Skin of body (tissue), 2 donors: Measurements from ENCODE around the gene CGREF1. TPM values are rescaled to one million over a fixed set of nuclear protein-coding genes. Genes with fewer than 3 reads are reported as not detected.
"Not testable (repeated sequence)": the region's sequence is repeated elsewhere in the genome, so short reads cannot be mapped to it uniquely, and the experiment has no call there.

Experiments
- DNase-seq: peaks from one replicate; lab custom pipeline; 2025; lab: John Stamatoyannopoulos, UW
- total RNA-seq: library from RNA; depleted of rRNA; stranded (reverse); fragments of >200 nt; gene quantifications from one replicate; pipeline ENCODE4 v1.2.3, GENCODE V29; 2014

Gene CGREF1
- total RNA-seq, 1 donor from 2014 or later = 6.7 TPM

DNA sequence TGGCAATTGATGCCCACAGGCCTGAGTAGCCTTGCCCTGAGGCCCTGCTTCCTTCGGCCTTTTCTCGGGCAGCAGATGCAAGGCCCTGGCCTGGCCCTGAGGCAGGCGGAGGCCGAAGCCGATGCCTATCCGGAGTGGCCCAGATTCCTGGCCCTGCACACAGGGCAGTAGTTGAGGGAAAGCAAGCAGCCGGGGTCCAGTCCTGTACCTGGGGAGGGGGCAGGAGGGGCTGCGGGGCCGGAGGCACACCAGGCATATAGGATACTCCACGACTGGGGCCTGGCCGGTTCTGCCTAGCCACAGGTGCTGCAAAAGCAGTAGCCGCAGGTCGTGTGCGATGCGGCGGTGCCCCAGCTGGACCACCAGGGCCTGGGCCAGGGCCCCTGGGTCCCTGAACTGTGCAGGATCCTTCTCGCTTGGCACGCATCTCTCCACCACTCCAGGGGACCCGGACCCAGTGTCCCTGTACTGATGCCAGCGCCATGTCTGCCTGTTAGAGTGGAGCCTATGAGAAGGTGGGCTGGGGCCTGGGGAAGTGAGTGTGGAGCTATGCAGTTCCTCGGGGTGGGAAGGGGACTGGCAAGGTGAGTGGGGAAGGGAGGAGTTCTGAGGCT, 18.5 kb upstream of the CGREF1 start:
- no peak for DNase-seq

DNA sequence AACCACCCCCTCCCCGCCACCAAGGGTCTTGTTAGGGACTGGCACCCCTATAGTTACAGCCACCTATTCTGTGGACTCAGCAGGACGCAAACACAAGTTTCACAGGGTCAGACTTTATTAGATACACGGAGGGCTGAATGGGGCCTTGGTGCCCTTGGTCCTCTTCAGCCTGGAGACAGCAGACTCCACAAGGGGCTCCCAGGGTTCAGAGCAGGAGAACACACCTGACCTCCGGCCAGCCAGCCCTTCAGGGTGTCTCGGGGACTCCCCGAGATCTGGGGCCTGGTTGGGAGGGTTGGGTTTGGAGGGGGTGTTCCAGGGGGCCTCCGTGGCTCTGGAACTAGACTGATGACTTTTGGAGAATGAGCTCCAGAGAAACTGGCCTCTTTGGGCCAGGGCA, 17.8 kb upstream of the CGREF1 start:
- no peak for DNase-seq

DNA sequence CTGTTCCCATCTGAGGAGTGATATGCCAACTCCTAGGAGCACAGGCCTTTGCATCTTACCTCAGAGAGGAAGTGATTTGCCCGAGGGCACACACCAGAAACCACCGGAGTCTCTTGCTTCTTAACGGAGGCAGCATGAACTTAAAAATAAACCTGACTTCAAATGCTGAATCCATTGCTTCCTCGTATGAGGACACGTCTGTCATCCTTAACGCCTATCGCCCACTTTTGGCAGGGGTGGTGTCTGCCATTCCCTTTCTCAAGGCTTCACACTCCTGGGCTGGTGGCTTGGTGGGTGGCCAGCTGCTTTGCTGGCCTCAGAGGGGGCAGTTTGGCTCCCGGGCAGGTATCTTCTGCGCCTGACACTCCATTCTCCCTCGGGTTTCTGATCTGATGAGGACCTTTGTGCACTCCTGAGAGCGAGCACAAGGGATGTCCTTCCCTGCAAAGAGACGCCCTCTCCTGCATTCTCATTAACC, 16.6 kb upstream of the CGREF1 start:
- DNase-seq = no peak

DNA sequence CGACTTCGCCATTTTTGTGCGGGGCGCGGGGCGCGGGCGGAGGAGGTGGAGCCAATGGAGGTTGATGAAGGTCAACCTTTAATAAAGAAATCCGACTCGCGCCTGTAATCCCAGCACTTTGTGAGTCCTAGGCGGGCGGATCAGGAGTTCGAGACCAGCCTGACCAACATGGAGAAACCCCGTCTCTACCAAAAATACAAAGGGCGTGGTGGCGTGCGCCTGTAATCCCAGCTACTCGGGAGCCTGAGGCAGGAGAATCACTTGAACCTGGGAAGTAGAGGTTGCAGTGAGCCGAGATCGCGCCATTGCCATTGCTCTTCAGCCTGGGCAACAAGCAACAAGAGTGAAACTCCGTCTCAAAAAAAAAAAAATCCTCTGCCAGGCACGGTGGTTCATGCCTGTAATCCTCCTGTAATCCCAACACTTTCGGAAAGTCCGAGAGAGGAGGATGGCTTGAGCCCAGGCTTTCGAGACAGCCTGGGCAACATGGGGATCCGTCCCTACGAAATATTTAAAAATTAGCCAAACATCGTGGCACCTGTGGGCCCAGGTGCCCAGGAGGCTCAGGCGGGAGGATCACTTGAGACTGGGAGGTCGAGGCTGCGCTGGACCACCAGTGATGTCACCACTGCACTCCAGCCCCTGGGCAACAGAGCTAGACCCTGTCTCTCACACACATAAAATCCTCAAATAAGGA, 16.0 kb upstream of the CGREF1 start:
- no peak for DNase-seq

DNA sequence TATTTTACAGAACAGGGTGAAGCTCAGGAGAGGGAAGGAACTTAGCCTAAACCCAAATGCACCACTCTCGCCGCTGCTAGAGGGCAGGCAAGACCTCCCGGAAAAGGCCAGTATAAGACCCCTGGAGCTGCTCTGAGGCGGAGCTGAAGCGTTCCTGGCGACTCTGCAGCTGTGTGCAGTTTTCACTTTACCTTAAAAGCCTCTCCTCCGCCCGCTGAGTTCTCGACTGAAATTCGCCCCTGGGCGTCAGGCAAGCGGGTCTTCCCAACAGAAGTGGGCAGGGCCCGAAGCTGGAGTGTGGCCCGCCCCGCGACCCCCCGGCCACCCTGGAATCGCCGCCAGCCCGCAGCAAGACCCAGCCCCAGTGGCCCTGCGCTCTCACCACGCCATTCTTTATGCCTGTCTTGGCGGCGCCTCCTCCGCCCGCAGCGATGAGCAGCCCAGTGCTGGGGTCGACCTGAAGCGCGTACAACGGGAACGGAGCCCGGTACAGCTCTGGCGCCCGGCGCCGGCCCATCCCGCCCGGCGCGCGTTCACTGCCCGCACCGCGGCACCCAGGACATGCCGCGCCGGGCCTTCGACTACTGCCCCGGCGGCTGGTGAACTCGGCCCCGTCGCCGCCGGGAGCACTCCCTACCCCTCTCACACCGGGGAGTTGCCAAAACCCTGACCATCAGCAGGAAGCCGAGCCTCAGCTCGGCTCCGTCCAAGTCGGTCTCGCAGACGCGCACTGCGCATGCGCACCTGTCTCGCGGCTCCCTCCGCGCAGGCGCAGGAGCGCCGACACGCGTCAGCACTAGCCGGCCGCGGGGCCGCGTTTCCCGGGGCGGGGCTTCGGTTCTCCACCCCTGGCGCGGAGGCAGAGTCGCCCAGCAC, 15.2 kb upstream of the CGREF1 start, which contains the start of gene PREB:
Gene PREB (minus strand): TSS at position 732 of the 876 bp plus-strand sequence. CDS start 215 bp downstream, at position 517.
- DNase-seq = peak; percentile 88

DNA sequence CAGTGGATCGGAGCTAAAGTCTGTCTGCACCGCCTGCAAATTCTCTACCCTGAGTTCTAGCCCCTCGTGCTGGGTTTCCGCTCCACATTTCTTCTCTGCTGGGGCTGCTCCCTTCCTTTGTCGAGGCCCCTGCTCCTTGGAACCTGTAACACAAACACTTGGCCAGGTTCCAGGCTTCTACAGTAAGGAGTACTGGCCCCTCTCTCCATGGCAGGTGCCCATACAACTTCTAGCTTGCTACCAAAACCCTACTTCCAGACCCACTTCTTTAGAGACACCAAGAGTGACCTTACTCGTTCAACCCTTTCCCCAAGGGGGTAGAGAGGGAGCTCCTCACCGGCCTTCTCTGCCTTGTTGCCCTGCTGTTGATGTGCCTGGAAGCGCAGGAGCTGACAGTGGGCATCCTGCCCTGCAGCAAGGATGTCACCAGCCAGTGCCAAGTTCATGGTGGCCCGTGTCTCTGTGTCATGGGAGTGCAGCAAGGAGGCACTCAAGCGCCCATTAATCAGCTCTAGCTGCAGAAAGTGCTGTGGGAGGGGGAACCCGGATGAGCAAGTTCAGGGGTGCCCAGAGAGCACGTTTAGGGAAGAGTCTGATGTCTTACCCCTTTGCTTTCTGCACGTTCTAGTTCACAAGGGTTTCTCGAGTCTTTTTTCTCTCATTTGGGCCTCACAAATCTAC, 14.4 kb upstream of the CGREF1 start:
- DNase-seq = no peak

DNA sequence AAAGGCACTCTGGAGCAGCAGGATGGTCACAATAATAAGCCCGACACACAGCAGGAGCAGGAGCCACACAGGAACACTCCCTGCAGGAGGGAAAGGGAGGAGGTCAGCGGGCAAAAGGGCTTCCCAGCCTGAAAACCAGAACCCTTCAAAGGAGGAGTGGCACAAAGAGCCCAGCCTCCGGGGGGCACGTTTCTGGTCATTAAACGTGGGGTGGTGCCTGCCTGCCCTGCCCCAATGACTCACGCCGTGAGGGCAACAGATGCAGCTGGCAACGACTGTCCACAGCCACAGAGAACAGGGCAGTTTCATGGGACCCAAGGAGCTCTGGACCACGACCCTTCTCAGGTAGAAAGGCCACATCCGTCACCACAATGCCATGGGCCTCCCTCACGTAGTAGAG, 12.5 kb upstream of the CGREF1 start:
- no peak for DNase-seq

DNA sequence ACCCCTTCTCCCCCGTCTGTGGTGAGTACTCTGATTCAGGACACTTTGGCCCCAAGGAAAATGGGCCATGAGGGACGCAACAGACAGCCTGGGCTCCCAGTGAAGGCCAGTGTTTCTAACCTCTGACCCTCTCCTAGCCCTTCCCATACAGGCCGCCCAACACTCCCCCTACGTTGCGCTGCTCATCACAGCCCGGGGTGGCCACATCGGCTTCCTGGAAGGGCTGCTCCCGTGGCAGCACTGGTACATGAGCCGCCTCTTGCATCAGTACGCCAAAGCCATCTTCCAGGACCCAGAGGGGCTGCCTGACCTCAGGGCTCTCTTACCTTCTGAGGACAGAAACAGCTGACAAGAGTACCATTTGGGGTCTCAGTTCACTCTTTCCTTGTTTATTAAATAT, 11.5 kb upstream of the CGREF1 start:
- no peak for DNase-seq

DNA sequence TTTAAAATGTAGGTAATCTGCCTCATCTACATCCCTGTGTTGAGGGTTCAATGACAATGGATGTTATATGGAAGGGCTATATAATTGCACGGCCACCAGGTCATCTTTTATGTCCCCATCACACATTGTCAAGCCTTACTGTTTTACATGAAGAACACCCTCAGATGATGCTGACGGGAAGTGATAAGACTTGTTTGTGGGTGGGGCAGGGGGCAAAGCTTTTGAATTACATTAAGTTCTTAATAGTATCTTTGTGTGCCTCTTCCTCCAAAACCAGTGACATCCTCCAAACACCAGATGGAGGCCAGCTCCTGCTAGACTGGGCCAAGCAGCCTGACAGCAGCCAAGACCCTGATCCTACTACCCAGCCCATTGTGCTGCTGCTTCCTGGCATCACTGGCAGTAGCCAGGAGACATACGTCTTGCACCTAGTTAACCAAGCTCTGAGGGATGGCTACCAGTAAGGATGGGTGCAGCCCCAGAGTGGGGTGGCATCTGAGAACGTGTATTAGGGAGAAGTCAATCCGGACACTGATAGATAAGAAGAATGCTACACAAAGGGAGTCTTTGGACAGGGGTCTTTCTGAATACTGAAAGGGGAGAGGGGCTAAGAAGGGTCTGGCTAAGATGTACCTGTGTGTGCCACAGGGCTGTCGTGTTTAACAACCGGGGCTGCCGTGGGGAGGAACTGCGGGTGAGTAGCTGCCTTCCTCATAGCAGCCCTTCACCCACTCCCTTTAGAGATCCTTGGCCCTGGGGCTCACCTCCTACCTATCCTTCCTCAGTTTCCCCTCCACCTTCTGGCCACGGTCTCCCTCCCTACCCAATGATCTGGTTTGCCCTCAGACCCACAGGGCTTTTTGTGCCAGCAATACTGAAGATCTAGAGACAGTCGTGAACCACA, 10.0 kb upstream of the CGREF1 start:
- no peak for DNase-seq

DNA sequence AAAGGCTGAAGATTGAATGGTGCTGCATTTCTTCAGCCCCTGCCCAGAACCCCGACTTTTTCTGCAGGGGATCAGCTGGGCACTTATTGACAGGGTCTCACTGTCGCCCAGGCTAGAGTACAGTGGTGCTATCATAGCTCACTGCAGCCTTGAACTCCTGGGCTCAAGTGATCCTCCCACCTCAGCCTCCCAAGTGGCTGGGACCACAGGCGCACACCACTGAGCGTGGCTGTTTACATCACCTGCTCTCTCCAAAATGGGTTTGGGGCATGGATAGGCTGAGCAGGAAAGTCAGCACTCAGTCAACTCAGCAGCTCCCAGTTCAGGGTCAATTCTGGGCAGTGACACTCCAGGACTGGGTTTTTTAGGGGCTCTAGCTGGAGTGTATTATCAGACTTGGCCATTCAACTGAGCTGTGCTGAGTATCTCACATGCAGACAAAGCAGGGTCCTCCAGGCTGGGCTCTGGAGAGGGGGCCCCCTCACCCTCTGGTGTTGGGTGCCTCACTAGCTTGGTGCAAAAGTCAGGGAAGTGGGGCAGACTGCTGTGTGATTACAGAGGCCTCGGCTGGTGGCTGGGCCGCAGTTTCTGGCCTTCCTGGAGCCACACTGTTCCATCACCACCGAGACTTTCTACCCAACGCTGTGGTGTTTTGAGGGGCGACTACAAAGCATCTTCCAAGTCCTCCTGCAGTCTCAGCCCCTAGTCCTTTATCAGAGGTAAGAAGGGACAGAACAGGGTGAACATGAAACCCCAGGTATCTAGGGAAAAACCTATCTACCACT, 9.1 kb upstream of the CGREF1 start:
- DNase-seq = no peak

DNA sequence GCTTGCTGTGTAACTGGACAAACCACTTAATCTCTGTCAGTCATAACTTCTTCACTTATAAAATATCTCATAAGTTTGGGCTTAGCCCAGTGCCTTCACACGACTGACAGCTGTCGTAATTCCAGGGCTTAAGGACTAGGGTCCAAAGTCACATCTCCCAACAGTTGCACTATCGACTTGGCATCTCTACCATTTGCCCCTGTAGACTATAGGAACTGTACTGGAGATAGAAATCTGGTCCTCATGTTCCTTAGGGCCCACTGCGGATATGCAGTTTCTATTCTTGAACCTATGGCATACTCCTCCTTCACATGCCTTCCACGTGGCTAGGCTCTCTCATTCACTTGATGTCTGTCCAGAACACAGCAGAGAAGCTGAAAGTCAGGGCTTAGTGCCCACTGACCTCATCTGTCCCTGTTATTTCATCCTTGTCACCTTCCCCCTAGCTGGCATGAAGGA, 7.4 kb upstream of the CGREF1 start:
- no peak for DNase-seq

DNA sequence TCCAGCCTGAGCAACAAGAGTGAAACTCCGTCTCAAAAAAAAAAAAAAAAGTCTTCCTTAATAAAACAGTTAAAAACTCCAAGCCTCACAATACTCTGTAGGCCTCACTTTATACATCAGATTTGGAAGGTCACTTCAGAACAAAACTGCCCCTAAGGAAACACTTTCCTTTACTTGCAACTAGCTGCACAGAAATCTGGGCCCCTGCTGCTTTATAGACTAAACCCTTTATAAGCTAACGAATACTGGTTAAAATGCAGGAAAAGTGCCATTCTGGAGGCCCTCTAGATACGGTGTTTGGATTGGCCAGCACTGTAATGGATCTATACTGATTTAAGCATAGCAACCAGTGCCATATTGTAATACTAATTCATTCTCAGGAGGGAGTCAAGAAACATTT, 6.2 kb upstream of the CGREF1 start:
- no peak for DNase-seq

DNA sequence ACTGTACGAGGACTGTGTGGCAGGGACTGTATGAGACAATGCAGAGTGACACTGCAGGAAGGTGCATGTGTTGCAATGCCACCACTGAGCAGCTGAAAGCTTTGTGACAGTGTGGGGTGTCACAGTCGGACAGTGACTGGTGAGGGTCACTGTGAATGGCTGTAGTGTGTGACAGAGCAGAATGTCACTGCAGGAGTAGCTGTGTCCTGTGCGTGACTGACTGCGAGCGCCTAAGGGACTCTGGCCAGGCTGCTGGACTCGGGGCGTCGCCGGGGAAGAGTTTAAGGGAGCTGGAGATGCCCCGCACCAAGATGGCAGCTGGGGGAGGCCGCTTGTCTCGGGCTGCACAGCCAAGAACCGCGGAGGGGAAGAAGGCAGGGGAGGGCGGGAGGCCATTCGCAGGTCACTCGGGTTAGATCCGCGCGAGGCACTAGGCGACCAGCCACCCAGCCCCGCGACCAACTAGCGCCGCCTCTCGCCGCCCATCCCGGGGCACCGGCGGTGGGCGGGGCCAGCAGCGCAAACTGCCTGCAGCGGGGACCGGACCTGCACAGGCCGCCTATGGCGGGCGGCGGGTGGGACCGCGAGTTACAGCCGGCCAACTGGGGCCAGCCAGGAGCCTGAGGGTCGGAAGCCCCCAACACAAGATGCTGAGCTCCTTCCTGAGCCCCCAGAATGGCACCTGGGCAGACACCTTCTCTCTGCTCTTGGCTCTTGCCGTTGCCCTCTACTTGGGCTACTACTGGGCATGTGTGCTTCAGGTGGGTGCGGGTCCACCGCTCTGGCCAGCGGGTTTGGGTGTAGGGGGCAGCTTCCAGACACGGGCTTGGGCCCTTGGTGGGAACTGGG, 4.6 kb upstream of the CGREF1 start, which contains the start of gene ABHD1:
Gene ABHD1 (plus strand): TSS at position 514 of the 849 bp plus-strand sequence. CDS start 134 bp downstream, at position 648.
- DNase-seq = no peak

DNA sequence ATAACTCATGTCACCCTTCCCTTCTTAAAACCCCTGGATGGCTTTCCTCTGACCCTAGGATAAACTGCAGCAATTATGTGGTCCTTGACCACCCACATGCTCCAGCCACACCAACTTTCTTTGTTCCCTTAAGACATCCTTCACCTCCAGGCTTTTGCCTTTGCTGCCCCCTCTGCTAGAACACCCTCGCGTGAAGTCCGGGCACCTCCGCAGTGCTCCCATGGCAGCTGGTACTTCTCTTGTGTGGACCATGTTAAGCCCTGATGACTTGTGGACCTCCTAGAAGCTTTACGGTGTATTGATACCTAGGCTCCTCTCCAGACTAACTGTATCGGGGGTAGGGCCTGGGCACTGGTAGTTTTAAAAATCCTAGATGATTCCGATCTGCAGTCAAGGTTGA, 3.9 kb upstream of the CGREF1 start:
- DNase-seq = no peak

DNA sequence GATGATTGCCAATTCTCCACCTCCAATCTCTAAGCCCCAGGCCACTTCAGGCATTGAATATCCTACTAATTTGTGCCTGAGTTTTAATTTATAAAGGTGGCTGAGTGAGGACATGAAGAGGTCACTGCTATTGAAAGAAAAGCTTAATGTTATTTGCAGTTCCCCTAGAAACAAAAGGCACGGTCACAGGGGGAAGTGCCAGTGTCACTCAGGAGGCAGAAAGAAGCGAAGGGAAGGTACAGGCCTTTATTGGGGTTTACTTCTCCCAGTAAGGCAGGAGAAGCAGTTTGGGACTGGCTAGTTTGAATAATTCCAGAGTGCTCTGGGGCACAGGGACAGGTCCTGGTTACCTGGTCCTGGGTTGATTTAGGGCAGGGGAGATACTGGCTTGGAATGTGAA, 3.0 kb upstream of the CGREF1 start:
- DNase-seq = no peak

DNA sequence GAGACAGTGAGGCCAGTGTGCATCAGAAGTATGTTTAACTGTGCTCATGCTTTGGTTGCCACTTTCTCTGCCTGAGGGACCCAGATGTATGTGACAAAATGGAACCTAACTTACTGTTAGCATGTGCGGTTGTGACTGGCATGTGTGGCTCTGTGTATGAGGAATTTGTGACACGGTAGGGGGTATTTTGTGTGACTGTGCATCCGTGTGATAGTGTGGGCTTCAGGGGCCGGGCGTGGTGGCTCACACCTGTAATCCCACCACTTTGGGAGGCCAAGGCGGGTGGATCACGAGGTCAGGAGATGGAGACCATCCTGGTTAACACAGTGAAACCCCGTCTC, 372 bp upstream of the CGREF1 start:
- not testable (repeated sequence) for DNase-seq

DNA sequence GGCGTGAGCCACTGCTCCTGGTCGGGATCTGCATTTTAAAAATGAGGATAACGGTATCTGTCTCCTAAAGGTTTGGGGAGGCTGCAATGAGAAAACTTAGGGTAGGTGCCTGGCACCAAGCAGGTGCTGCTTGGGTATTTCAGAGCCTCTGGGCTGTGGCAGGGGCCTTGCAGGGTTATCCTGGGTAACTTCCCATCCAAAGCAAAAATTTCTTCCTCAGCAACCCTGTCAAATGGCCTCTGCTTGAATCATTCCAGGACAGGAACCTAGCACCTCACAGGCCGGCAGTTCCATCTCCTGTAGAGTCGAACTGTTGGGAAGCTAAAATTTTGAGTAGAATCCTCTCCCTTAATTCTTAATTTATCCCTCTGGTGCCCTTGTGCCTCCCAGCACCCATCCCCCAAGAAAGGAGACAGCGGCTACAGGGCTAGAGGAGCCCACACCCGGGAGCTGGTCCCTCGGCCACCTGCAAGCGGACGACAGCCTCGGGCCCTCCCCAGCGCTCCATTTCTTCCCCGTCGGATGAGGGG, 868 bp downstream of the CGREF1 start:
- DNase-seq = no peak

DNA sequence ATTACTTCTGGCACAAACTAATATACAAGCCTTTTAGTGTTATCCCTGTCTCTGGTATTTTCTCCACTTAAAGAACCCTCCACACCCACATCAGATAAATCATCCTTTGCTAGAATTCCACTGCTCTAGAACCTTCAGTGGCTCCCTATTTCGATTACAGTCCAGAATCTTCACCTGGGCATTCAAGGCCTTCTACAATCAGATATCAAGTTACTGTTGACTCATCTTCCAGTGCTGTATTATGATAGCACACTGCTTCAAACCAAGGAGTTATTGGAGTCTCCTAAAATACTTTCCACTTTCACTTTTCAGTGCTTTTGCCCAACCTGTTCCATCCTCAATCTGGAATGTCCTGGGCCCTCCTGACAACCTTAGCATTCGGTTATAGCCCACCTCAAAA, 3.4 kb downstream of the CGREF1 start:
- no peak for DNase-seq
